Measurements from ENCODE around the gene BCL6B. TPM values are rescaled to one million over a fixed set of nuclear protein-coding genes. Genes with fewer than 3 reads are reported as not detected.

BCL6B gene
- total and polyA plus RNA-seq, 12 donors: 9.5 to 35.4 (median 15.9) TPM

DNA sequence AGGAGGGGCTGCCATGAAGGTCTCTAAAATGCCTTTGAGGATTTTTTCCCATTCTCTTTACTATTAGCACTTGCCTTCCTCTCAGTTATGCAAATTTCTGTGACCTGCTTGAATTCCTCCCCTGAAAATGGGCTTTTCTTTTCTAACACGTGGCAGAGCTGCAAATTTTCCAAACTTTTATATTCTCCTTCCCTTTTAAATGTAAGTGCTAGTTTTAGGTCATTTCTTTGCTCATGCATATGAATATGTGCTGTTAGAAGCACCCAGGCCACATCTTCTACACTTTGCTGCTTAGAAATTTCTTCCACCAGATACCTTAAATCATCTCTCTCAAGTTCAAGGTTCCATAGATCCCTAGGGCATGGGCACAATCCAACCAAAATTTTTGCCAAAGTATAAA is 45.4 kb downstream of the BCL6B start:
- intact Hi-C loops (cut with DNase I): no loop called here
- no peak for TF ChIP-seq CTCF (IDR thresholded peaks at IDR 0.05)
- no peaks in the 10 kb centered on the region for H3K4me1 ChIP-seq
- peaks cover 0 to 18% (median 7%) of the 10 kb centered on the region in 11 donors for H3K9me3 ChIP-seq
- WGBS, 2 donors: 23 to 24% methylated on average over 1 of the region's 1 CpG
- H3K4me3 ChIP-seq: no peak overlapping the region
- H3K27me3 ChIP-seq: peaks cover 0 to 24% (median 0%) of the 10 kb centered on the region in 7 donors
- H3K36me3 ChIP-seq: no peaks in the 10 kb centered on the region
- no peak for ATAC-seq
- no peak for DNase-seq
- H3K27ac ChIP-seq: no peak overlapping the region

DNA sequence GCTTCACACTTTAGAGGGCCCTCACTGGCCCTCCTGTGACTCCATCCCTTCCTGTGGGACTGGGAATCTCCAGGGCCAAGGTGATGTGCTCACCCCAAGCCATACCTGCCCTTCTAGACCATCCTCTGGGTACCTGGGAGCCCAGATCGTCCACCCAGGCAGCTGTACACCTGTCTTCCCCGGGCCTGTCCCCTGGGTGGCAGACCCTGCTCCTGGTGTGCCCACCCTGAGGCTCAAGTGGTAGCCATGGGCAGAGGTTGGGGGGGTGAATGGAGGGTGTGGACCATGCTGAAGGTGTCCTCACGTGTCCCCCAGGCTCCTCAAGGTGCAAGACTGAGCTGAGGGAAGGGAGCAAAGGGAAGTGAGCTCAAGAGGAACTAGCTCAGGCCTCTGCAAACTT is 47.9 kb downstream of the BCL6B start:
- WGBS, 2 donors: 79 to 80% methylated on average over 3 of the region's 3 CpGs
- H3K27ac ChIP-seq: no peak overlapping the region
- H3K36me3 ChIP-seq: no peaks in the 10 kb centered on the region
- H3K4me1 ChIP-seq: no peaks in the 10 kb centered on the region
- H3K27me3 ChIP-seq: peaks cover 0 to 11% (median 0%) of the 10 kb centered on the region in 7 donors
- ATAC-seq: no peak
- intact Hi-C loops (cut with DNase I): no loop called here
- H3K9me3 ChIP-seq: peaks cover 0 to 18% (median 7%) of the 10 kb centered on the region in 11 donors
- H3K4me3 ChIP-seq: no peak overlapping the region
- DNase-seq: no peak
- TF ChIP-seq CTCF (IDR thresholded peaks at IDR 0.05): no peak

DNA sequence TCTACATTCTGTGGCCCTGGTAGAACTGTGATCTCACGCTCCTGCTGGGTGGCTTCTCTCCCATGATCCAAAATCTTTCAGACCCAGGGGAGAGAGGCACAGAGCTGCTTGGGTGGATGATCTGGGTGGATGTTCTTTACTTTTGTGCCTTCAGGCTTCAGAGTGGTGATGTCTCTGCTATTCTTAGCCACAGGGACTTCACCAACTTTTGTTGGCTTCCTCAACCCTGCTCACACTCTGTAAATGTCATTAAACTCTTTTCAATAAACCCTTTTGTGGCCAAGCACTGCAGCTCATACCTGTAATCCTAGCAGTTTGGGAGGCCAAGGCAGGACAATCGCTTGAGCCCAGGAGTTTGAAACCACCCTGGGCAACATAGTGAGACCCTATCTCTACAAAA is 49.6 kb downstream of the BCL6B start:
- no peak for TF ChIP-seq CTCF (IDR thresholded peaks at IDR 0.05)
- no peak for ATAC-seq
- Histone ChIP-seq H3K36me3 (no peaks in the 10 kb centered on the region), H3K4me3 (no peak overlapping the region), H3K9me3 (peaks cover 0 to 18% (median 7%) of the 10 kb centered on the region in 11 donors), H3K27me3 (peaks cover 0 to 8% (median 0%) of the 10 kb centered on the region in 7 donors), H3K4me1 (no peaks in the 10 kb centered on the region), H3K27ac (no peak overlapping the region)
- DNase-seq: no peak
- intact Hi-C loops (cut with DNase I): no loop called here
- WGBS, 2 donors: 80 to 87% methylated on average over 2 of the region's 2 CpGs

DNA sequence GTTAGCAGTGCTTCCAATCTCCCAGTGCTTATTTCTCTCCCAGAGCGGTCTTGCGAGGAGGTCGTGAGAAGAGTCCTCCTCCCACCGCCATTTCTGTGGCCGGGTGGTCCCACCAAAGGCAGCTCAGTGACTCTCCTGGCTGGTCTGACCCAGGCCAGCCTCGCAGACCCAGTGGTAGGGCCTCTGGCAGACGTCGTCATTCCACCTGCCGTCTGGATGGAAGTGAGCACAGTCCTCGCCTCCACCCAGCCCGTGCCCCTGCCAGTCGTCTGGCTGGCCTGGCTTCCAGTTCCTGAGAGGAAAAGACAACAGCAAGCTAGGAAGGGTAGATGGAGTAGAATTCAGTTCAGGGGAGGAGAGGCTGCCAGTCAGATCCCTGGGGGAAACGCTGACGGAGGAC is 52.1 kb downstream of the BCL6B start:
- TF ChIP-seq CTCF (IDR thresholded peaks at IDR 0.05): no peak
- peaks cover 0 to 3% (median 0%) of the 10 kb centered on the region in 7 donors for H3K27me3 ChIP-seq
- H3K36me3 ChIP-seq: no peaks in the 10 kb centered on the region
- DNase-seq: no peak
- peaks cover 0 to 2% (median 0%) of the 10 kb centered on the region in 9 donors for H3K4me1 ChIP-seq
- no peaks in the 10 kb centered on the region for H3K9me3 ChIP-seq
- intact Hi-C loops (cut with DNase I): no loop called here
- WGBS, 2 donors: 78 to 81% methylated on average over 14 of the region's 14 CpGs
- no peak overlapping the region for H3K4me3 ChIP-seq
- no peak for ATAC-seq
- no peak overlapping the region for H3K27ac ChIP-seq
